Measurements from ENCODE around the gene CBY3.
"Not testable (repeated sequence)": the region's sequence is repeated elsewhere in the genome, so short reads cannot be mapped to it uniquely, and the experiment has no call there.

DNA sequence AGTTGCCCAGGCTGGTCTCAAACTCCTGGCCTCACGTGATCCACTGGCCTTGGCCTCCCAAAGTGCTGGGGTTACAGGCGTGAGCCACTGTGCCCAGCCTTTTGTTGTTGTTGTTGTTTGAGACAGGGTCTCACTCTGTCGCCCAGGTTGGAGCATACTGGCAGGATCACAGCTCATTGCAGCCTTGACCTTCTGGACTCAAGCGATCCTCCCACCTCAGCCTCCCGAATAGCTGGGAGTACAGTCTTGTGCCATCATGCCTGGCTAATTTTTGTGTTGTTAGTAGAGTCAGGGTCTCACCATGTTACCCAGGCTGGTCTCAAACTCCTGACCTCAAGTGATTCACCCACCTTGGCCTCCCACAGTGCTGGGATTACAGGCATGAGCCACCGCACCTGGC lies 19.2 kb downstream of the CBY3 start:
- not testable (repeated sequence) for TF ChIP-seq ZNF274 (IDR thresholded peaks at IDR 0.05; ENCODE audit: borderline replicate concordance, extremely low read depth, low read length); POLR2A (IDR thresholded peaks at IDR 0.05; ENCODE audit: control extremely low read depth in 1 of 2, low read depth in 2 of 2, low read length in 2 of 2)
- TF ChIP-seq, protein P1, sequence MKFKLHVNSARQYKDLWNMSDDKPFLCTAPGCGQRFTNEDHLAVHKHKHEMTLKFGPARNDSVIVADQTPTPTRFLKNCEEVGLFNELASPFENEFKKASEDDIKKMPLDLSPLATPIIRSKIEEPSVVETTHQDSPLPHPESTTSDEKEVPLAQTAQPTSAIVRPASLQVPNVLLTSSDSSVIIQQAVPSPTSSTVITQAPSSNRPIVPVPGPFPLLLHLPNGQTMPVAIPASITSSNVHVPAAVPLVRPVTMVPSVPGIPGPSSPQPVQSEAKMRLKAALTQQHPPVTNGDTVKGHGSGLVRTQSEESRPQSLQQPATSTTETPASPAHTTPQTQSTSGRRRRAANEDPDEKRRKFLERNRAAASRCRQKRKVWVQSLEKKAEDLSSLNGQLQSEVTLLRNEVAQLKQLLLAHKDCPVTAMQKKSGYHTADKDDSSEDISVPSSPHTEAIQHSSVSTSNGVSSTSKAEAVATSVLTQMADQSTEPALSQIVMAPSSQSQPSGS (IDR thresholded peaks at IDR 0.05; ENCODE audit: low read length), result not testable (repeated sequence)
